ENCODE results near the gene FGA. TPM values are rescaled to one million over a fixed set of nuclear protein-coding genes. Genes with fewer than 3 reads are reported as not detected.
"Not testable (repeated sequence)": the region's sequence is repeated elsewhere in the genome, so short reads cannot be mapped to it uniquely, and the experiment has no call there.

The FGA gene
- total RNA-seq, 4 donors from 2014 or later = not detected

DNA sequence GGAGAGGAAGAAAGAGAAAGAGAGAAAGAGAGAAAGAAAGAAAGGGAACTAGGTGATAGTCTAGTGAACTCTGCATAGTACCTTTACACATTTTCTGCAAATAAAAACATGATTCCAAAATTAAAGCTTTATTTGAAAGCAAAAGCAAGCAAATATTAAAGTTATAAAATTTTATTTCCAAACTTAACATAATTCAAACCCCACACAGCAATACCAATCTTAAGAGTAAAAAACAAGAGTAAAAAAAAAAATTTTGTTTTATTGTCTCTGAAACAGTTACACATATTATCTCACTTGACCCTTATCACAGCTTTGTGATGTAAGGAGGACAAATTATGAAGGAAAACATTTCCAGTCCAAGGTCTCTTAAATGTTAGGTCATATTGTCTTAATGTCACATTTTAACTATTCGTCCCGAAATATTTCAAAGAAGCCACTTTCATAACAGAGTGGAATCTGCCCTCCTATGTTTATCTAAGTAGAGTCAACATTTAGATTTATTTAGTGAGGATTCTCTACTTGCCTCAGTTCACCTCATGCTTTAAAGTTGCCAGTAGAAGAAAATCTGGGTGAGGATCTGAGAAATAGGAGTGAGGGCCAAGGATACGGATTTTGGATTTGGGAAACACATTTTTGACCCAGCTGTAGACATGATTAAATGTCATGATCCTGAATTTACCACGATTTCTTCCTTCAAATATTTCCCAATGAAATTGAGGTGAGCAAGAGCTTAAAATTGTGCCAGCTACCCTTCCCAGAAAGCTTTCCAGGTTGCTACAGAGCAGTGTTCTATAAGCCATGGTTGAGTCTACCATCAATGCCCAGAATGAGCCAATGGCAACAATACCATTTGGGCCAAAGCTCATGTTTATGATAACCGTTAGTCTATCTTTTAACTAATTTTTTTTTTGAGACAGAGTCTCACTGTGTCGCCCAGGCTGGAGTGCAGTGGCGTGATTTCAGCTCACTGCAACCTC is 7.5 kb upstream of the FGA start:
- WGBS, 2 donors = 83 to 89% methylated on average over 7 of the region's 7 CpGs
- intact Hi-C loops (cut with DNase I; ENCODE audit: low total_unique reads) = no loop called here
- H3K4me3 ChIP-seq (ENCODE audit: low read depth, poor library complexity, severe bottlenecking) = no peak overlapping the region
- TF ChIP-seq, protein P1, sequence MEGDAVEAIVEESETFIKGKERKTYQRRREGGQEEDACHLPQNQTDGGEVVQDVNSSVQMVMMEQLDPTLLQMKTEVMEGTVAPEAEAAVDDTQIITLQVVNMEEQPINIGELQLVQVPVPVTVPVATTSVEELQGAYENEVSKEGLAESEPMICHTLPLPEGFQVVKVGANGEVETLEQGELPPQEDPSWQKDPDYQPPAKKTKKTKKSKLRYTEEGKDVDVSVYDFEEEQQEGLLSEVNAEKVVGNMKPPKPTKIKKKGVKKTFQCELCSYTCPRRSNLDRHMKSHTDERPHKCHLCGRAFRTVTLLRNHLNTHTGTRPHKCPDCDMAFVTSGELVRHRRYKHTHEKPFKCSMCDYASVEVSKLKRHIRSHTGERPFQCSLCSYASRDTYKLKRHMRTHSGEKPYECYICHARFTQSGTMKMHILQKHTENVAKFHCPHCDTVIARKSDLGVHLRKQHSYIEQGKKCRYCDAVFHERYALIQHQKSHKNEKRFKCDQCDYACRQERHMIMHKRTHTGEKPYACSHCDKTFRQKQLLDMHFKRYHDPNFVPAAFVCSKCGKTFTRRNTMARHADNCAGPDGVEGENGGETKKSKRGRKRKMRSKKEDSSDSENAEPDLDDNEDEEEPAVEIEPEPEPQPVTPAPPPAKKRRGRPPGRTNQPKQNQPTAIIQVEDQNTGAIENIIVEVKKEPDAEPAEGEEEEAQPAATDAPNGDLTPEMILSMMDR (IDR thresholded peaks at IDR 0.05) = no peak
- TF ChIP-seq POLR2A (IDR thresholded peaks at IDR 0.05) = no peak
- no peak for DNase-seq (ENCODE audit: low spot score in 2 of 2)

DNA sequence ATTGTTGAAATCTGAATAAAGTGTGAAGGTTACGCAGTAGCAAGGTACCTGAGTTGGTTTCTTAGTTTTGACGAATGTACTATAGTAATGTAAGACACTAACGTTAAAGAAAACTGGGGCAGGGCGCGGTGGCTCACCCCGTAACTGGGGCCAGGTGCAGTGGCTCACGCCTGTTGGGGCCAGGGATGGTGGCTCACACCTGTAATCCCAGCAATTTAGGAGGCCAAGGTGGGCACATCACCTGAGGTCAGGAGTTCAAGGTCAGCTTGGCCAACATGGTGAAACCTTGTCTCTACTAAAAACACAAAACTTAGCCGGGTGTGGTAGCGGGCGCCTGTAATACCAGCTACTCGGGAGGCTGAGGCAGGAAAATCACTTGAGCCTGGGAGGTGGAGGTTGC is 6.7 kb upstream of the FGA start:
- intact Hi-C loops (cut with DNase I; ENCODE audit: low total_unique reads); H3K4me3 ChIP-seq (ENCODE audit: low read depth, poor library complexity, severe bottlenecking); DNase-seq (ENCODE audit: low spot score in 2 of 2): not testable (repeated sequence)
- WGBS, 2 donors = 88 to 91% methylated on average over 11 of the region's 11 CpGs

DNA sequence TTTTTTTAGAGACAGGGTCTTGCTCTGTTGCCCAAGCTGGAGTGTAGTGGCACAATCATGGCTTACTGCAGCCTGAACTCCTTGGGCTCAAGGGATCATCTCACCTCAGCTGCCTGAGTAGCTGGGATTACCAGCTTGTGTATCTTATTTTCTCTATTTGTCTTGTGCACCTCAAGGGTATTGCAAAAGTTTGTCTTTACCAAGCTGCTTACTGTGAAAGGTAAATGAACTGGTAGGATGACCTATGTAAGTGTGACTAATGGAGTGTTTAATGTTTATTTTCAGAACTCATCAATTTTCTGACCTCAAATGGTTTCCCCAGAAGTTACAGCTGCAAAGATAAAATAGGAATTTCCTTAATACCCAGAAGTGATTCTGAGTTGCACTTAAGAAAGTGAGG is 5.3 kb upstream of the FGA start:
- intact Hi-C loops (cut with DNase I; ENCODE audit: low total_unique reads) = no loop called here
- no peak for TF ChIP-seq POLR2A (IDR thresholded peaks at IDR 0.05)
- TF ChIP-seq, protein P1 (IDR thresholded peaks at IDR 0.05) = no peak
- DNase-seq (ENCODE audit: low spot score in 2 of 2) = no peak
- H3K4me3 ChIP-seq (ENCODE audit: low read depth, poor library complexity, severe bottlenecking) = no peak overlapping the region

DNA sequence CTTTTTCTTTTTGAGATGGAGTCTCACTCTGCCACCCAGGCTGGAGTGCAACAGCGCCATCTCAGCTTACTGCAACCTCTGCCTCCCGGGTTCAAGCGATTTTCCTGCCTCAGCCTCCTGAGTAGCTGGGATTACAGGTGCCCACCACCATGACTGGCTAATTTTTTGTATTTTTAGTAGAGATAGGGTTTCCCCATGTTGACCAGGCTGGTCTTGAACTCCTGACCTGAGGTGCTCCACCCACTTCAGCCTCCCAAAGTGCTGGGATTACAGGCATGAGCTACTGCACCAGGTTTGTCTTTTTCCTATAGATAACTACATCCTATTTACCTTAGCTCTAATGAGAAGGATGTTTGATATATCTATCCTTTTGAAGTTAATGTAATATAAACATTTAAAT is 3.8 kb upstream of the FGA start:
- intact Hi-C loops (cut with DNase I; ENCODE audit: low total_unique reads); H3K4me3 ChIP-seq (ENCODE audit: low read depth, poor library complexity, severe bottlenecking); DNase-seq (ENCODE audit: low spot score in 2 of 2): not testable (repeated sequence)
- WGBS, 2 donors = 87 to 98% methylated on average over 3 of the region's 3 CpGs

DNA sequence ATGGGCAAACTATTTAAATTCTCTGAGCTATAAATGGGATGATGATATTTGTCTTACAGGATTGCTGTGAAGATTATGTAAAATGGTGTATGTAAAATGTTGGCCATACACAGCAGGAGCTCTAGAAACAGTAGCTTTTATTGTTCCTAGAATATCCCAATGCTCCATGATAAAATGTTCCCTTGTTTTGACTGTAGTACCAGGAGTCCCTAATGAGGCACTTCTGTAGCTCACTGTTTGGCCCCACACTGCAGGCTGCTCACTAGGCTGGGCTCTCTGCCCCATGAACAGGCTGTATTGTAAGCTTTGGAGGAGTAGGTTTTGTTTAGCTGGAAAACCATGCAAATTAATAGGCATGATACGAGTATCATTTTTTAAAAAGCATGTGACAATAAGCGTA is 3.3 kb upstream of the FGA start:
- intact Hi-C loops (cut with DNase I; ENCODE audit: low total_unique reads) = no loop called here
- TF ChIP-seq, protein P1 (IDR thresholded peaks at IDR 0.05) = no peak
- TF ChIP-seq POLR2A (IDR thresholded peaks at IDR 0.05) = no peak
- 41 to 63% methylated on average over 2 of the region's 2 CpGs for WGBS, 2 donors
- DNase-seq (ENCODE audit: low spot score in 2 of 2) = no peak
- no peak overlapping the region for H3K4me3 ChIP-seq (ENCODE audit: low read depth, poor library complexity, severe bottlenecking)

DNA sequence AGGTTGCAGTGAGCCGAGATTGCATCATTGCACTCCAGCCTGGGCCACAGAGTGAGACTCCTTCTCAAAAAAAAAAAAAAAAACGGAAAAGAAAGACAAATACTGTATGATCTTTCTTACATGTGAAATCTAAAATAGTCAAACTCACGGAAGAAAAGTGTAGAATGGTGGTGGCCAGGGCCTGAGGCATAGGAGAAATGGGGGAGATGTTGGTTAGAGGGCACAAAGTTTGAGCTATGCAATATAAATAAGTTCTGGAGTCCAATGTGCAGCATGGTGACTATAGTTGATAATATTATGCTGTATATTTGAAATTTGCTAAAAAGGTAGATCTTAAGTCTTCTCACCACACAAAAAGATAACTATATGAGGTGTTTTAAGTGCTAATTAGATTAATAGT is 1.3 kb upstream of the FGA start:
- no peak for TF ChIP-seq POLR2A (IDR thresholded peaks at IDR 0.05)
- TF ChIP-seq, protein P1 (IDR thresholded peaks at IDR 0.05) = no peak
- WGBS, 2 donors = 72 to 74% methylated on average over 3 of the region's 3 CpGs
- H3K4me3 ChIP-seq (ENCODE audit: low read depth, poor library complexity, severe bottlenecking) = no peak overlapping the region
- intact Hi-C loops (cut with DNase I; ENCODE audit: low total_unique reads) = no loop called here
- no peak for DNase-seq (ENCODE audit: low spot score in 2 of 2)

Data from lower leg skin (tissue), 4 donors.